Measurements from ENCODE around the gene SRC. TPM values are rescaled to one million over a fixed set of nuclear protein-coding genes. Genes with fewer than 3 reads are reported as not detected.

SRC gene
- polyA plus RNA-seq, 1 of the 3 experiments (the other 2 are of a cell fraction), result 23.8 TPM

DNA sequence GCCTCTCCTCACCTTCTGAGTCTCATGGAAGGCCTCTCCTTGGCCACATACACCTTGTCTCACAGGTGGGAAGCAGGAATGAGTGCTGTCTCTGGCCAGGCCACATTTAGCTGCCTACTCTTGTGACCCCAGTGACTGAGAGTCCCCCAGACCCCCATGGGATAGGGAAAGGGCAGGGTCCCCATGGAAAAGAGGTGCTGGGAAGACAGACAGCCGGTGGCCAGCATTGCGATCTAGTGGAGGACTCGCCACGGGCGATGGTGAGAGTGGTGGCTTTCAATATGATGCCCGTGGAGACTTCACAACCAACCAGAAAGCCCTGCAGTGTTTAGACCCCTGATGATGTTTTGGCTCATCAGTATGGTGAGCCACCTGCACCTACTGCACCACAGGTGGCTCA, 36.6 kb upstream of the SRC start:
- Histone ChIP-seq H4K20me1 (ENCODE audit: insufficient read depth) (0 out of 2 replicates have a peak, but pooled peaks cover 5% of the 10 kb centered on the region), H3F3A (replicated peaks; ENCODE audit: insufficient read depth) (no peaks in the 10 kb centered on the region), H3K79me2 (ENCODE audit: insufficient read depth) (peaks cover 47% of the 10 kb centered on the region), H3K27me3 (ENCODE audit: insufficient read depth) (no peaks in the 10 kb centered on the region), H3K4me3 (ENCODE audit: low read depth in 2 of 2, low read length in 1 of 2) (no peak overlapping the region), H3K9me3 (no peaks in the 10 kb centered on the region), H2AFZ (ENCODE audit: low read depth) (no peak overlapping the region), H3K9ac (no peak overlapping the region), H3K9me2 (no peaks in the 10 kb centered on the region), H3K27ac (ENCODE audit: low read depth in 2 of 2, low read length in 1 of 2) (peak overlapping the region in 1 of 2 experiments; percentile 72; a peak in 1 of 4 replicates), H3K4me2 (no peak overlapping the region), H3K4me1 (ENCODE audit: control insufficient read depth in 1 of 2, insufficient read depth in 2 of 2, low read depth in 1 of 2, low read length in 1 of 2) (peaks cover 0 to 41% of the 10 kb centered on the region in 2 experiments; a peak in 2 of 4 replicates), H3K36me3 (replicated peaks in 1 of 2; ENCODE audit: control insufficient read depth in 1 of 2, insufficient read depth in 2 of 2, low read length in 1 of 2) (peaks cover 8 to 20% of the 10 kb centered on the region in 2 experiments)
- TF ChIP-seq, protein P1, sequence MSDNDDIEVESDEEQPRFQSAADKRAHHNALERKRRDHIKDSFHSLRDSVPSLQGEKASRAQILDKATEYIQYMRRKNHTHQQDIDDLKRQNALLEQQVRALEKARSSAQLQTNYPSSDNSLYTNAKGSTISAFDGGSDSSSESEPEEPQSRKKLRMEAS (IDR thresholded peaks at IDR 0.05; ENCODE audit: low read depth), result no peak
- TF ChIP-seq GATA2 (CRISPR knock-in tag; IDR thresholded peaks at IDR 0.05), result no peak
- TF ChIP-seq SIN3A (IDR thresholded peaks at IDR 0.05; ENCODE audit: borderline replicate concordance, low read depth, low read length), result no peak
- no peak for TF ChIP-seq SMC3 (IDR thresholded peaks at IDR 0.05; ENCODE audit: low read depth, low read length)
- no peak for TF ChIP-seq NFIC (IDR thresholded peaks at IDR 0.05; ENCODE audit: borderline replicate concordance)
- no peak for TF ChIP-seq RCOR1 (IDR thresholded peaks at IDR 0.05; ENCODE audit: low read length)
- no peak for TF ChIP-seq JUND (IDR thresholded peaks at IDR 0.05)
- no peak for TF ChIP-seq TCF12 (IDR thresholded peaks at IDR 0.05)
- TF ChIP-seq, protein P2, sequence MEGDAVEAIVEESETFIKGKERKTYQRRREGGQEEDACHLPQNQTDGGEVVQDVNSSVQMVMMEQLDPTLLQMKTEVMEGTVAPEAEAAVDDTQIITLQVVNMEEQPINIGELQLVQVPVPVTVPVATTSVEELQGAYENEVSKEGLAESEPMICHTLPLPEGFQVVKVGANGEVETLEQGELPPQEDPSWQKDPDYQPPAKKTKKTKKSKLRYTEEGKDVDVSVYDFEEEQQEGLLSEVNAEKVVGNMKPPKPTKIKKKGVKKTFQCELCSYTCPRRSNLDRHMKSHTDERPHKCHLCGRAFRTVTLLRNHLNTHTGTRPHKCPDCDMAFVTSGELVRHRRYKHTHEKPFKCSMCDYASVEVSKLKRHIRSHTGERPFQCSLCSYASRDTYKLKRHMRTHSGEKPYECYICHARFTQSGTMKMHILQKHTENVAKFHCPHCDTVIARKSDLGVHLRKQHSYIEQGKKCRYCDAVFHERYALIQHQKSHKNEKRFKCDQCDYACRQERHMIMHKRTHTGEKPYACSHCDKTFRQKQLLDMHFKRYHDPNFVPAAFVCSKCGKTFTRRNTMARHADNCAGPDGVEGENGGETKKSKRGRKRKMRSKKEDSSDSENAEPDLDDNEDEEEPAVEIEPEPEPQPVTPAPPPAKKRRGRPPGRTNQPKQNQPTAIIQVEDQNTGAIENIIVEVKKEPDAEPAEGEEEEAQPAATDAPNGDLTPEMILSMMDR (IDR thresholded peaks at IDR 0.05), result no peak
- no peak for TF ChIP-seq MXI1 (IDR thresholded peaks at IDR 0.05; ENCODE audit: low read depth, low read length)
- TF ChIP-seq CHD2 (IDR thresholded peaks at IDR 0.05; ENCODE audit: low read length, partially characterized antibody), result no peak
- no peak for TF ChIP-seq FOXJ3 (CRISPR knock-in tag; IDR thresholded peaks at IDR 0.05)
- TF ChIP-seq, protein P3, sequence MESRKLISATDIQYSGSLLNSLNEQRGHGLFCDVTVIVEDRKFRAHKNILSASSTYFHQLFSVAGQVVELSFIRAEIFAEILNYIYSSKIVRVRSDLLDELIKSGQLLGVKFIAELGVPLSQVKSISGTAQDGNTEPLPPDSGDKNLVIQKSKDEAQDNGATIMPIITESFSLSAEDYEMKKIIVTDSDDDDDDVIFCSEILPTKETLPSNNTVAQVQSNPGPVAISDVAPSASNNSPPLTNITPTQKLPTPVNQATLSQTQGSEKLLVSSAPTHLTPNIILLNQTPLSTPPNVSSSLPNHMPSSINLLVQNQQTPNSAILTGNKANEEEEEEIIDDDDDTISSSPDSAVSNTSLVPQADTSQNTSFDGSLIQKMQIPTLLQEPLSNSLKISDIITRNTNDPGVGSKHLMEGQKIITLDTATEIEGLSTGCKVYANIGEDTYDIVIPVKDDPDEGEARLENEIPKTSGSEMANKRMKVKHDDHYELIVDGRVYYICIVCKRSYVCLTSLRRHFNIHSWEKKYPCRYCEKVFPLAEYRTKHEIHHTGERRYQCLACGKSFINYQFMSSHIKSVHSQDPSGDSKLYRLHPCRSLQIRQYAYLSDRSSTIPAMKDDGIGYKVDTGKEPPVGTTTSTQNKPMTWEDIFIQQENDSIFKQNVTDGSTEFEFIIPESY (IDR thresholded peaks at IDR 0.05; ENCODE audit: borderline replicate concordance, low read depth), result no peak
- TF ChIP-seq, protein P4, sequence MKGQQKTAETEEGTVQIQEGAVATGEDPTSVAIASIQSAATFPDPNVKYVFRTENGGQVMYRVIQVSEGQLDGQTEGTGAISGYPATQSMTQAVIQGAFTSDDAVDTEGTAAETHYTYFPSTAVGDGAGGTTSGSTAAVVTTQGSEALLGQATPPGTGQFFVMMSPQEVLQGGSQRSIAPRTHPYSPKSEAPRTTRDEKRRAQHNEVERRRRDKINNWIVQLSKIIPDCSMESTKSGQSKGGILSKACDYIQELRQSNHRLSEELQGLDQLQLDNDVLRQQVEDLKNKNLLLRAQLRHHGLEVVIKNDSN (IDR thresholded peaks at IDR 0.05; ENCODE audit: borderline replicate concordance, low read depth), result no peak
- no peak for TF ChIP-seq RAD21 (IDR thresholded peaks at IDR 0.05; ENCODE audit: low read length)
- TF ChIP-seq, protein P5, sequence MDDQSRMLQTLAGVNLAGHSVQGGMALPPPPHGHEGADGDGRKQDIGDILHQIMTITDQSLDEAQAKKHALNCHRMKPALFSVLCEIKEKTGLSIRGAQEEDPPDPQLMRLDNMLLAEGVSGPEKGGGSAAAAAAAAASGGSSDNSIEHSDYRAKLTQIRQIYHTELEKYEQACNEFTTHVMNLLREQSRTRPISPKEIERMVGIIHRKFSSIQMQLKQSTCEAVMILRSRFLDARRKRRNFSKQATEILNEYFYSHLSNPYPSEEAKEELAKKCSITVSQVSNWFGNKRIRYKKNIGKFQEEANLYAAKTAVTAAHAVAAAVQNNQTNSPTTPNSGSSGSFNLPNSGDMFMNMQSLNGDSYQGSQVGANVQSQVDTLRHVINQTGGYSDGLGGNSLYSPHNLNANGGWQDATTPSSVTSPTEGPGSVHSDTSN (IDR thresholded peaks at IDR 0.05), result no peak
- no peak for TF ChIP-seq TAF1 (IDR thresholded peaks at IDR 0.05; ENCODE audit: borderline replicate concordance, low read depth, low read length)
- POLR2A ChIA-PET, result no interaction called here
- WGBS (ENCODE audit: low lambda C conversion rate), result 100% methylated on average over 4 of the region's 6 CpGs
- DNase-seq, result no peak
- CTCF ChIA-PET, result interaction anchor here (0.9 kb wide), 1 partner anchor 75 kb away, joined by 5 read pairs; no protein-coding TSS in a partner anchor

All from SK-N-SH (cell line).